Inflammatory macrophage (primary cell): ENCODE results near the gene H3-3A.
"Not testable (repeated sequence)": the region's sequence is repeated elsewhere in the genome, so short reads cannot be mapped to it uniquely, and the experiment has no call there.

Experiments used
- DNase-seq, 2 donors: peaks; one replicate each; pipeline ENCODE4 v3.0.0-alpha.2; 2020 to 2022

The H3-3A gene

GRCh38 chr1:226085675-226086285, 23.3 kb downstream of the H3-3A start:
- DNase-seq: peak; percentile 41 to 48

- DNase-seq: no peak
These were observed 24.3 kb downstream of the H3-3A start for GRCh38 chr1:226086776-226087175.

GRCh38 chr1:226091461-226091860, 28.9 kb downstream of the H3-3A start:
- DNase-seq: no peak

GRCh38 chr1:226092048-226092820, 29.7 kb downstream of the H3-3A start:
- DNase-seq: not testable (repeated sequence)

GRCh38 chr1:226092965-226093364, 30.4 kb downstream of the H3-3A start:
- DNase-seq: no peak

- no peak for DNase-seq
These were observed 31.1 kb downstream of the H3-3A start for GRCh38 chr1:226093621-226094020.

GRCh38 chr1:226094451-226094850, 31.9 kb downstream of the H3-3A start:
- DNase-seq: no peak

- DNase-seq: no peak
These were observed 32.8 kb downstream of the H3-3A start for GRCh38 chr1:226095286-226095685.

GRCh38 chr1:226097866-226098625, 35.5 kb downstream of the H3-3A start:
- peak; percentile 20 to 30 for DNase-seq

GRCh38 chr1:226098870-226099835, 36.6 kb downstream of the H3-3A start:
- DNase-seq: peak in 1 of 2 donors; percentile 44

GRCh38 chr1:226100436-226101391, 38.2 kb downstream of the H3-3A start:
- peak; percentile 23 to 41 for DNase-seq

- DNase-seq: no peak
These were observed 42.2 kb downstream of the H3-3A start for GRCh38 chr1:226104671-226105121.

GRCh38 chr1:226107471-226108460, 45.2 kb downstream of the H3-3A start:
- no peak for DNase-seq

- DNase-seq: peak; percentile 72 to 82
These were observed 46.7 kb downstream of the H3-3A start for GRCh38 chr1:226108935-226109828.

GRCh38 chr1:226109829-226110248, 47.3 kb downstream of the H3-3A start:
- DNase-seq: peak; percentile 85 to 90

- peak; percentile 58 to 82 for DNase-seq
These were observed 48.0 kb downstream of the H3-3A start for GRCh38 chr1:226110249-226111097.

GRCh38 chr1:226111098-226111882, 48.8 kb downstream of the H3-3A start:
- no peak for DNase-seq
